Activated CD4-positive, alpha-beta T cell treated with anti-CD3 and anti-CD28 coated beads, Interleukin-2, Interleukin-4, amounts not matched to agents 100 ng/mL and 50 ng/mL, durations not matched to agents 16 hours and 8 hours (primary cell): ENCODE measurements around the gene SPTBN4.
A peak's percentile ranks its signal among the peaks of the same experiment; 100 is the strongest.
"Not testable (repeated sequence)": the region's sequence is repeated elsewhere in the genome, so short reads cannot be mapped to it uniquely, and the experiment has no call there.

Experiments
- DNase-seq: peaks from one replicate; pipeline ENCODE4 v3.0.0-alpha.2; 2020; ENCODE audit warnings: low spot score

SPTBN4 gene

DNA sequence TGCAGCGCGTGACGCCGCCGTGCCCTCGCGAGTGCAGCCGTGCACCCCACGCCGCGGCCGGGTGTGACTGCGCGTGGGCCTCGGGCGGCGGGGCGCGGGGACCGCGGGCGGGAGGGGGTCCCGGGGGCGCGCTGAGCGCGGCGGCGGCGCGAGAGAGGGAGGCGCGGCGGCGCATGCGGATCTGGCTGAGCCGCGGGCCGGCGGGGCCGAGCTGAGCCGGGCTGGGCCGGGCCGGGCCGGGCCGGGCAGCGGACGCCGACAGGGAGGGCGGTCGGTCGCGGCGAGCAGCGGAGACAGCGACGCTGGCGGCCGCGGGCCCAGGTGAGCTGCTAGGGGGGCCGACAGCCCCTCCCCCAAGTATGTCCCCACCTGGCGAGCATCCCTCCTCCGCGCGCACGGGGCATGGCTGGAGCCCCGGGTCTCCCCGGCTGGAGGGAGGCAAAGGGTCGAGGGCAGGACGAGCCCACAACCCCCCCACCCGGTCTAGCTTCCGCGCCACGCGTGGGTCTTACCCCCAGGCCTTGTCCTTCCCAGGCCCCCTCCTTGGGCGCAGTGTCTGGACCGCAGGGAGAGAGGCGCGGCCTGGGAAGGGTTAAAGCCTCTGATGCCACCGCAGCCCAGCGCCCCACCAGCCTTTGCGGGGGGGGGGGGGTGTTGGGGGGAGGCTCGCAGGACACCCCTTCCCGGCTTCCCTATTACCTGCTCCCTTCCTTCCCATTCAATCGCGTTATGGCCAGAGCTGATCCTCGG is at the start of gene SPTBN4:
Gene SPTBN4, plus strand, starts transcription at position 17 of the 750 bp plus-strand sequence. CDS start 5,621 bp downstream, outside the sequence.
- DNase-seq, result no peak

DNA sequence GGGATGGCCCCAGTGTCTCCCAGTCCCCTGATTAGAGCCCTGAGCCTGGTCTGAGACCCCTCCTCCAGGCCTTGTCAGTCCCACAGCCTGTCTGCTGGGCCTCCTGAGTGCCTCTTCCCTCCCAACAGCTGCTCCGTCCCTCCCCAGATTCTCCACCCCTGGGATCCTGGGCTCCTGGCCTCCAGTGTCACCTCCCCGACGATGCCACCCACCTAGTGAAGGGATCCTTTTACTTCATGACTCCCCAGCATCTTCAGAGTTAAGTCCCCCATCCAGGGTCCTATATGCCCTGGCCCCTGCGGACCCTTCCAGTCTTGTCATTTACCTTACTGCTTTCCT is 49.2 kb upstream of the SPTBN4 start:
- no peak for DNase-seq

- DNase-seq, result no peak
Measured at GRCh38 chr19:40418040-40418439, 48.8 kb upstream of the SPTBN4 start.

DNA sequence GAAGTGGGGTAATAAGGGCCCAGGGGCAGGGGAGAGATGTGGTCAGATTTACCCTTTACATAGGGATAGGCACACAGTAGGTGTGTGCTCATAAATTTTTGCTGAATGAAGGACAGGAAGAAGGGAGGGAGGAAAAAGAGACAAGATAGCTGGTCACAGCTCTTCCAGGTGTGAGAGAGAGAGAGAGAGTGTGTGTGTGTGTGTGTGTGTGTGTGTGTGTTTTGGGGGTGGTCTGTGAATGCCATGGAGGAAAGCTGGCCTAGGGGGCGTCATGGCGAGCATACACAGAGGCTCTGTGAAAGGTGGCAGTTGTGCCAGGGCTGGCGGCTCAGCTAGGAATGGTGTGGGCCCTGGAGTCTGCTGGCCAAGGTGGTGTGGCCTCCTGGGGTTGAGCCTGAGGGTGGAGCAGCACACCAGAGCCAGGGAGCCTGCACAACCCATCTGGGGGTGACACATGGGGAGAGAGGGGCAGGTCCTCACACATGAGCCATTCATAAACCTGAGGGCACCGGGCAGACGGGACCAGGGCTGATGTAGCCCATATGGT is 47.7 kb upstream of the SPTBN4 start:
- DNase-seq, result no peak

- DNase-seq, result no peak
Measured at GRCh38 chr19:40419780-40420179, 47.0 kb upstream of the SPTBN4 start.

GRCh38 chr19:40420451-40420765 is 46.4 kb upstream of the SPTBN4 start:
- DNase-seq, result no peak

DNA sequence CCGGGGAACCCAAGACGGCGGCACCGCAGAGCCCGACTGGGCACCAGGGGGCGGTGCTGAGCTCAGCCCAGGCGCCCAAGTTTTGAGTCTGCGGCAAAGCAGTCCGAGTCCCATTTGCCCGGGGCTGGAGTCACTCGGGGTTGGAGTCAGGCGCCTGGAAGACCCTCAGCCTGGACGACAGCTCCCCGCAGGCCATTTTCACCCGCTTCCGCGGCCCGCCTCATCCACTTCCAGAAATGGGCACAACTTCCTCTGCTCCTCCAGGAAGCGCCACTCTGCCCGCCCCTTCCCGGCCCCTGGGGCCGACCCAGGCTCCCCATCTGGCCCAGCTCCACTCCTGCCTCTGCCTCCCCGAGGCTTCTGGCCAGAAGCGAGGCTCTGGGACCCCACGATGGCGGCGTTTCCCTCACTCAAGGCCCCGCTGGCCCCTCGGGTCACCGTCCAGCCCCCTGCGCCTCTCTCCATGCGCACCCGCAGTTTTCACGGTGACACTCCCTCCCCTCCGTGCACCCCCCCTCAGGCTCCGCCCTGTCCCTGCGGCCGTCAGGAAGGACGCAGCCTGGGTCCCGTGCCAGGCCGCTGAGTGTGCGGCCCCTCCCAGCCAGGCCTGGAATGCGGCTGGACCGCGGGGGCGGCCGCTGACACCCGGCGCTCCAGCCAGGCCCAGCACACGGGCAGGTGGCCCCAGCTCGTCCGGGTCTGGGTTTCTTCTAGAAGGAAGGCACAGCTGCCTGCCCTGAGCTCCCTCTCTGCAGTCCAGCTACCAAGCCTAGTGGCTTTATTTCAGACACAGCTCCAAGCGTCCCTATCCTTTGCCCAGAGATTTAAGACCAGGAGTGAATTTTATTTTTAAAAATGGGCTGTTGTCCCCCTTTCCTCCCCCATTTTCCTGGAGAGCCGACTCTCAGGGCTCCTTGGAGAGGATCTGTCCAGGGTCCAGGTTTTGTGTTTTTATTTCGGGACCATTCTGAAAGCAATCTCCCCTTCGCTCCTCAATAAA is 45.7 kb upstream of the SPTBN4 start:
- DNase-seq, result peak; percentile 77

GRCh38 chr19:40421993-40422747 is 44.6 kb upstream of the SPTBN4 start:
- DNase-seq, result no peak

- DNase-seq, result no peak
Measured at GRCh38 chr19:40422748-40423566, 43.8 kb upstream of the SPTBN4 start.

- no peak for DNase-seq
Measured at GRCh38 chr19:40423938-40424337, 42.9 kb upstream of the SPTBN4 start.

GRCh38 chr19:40424637-40425449 is 42.0 kb upstream of the SPTBN4 start:
- no peak for DNase-seq

DNA sequence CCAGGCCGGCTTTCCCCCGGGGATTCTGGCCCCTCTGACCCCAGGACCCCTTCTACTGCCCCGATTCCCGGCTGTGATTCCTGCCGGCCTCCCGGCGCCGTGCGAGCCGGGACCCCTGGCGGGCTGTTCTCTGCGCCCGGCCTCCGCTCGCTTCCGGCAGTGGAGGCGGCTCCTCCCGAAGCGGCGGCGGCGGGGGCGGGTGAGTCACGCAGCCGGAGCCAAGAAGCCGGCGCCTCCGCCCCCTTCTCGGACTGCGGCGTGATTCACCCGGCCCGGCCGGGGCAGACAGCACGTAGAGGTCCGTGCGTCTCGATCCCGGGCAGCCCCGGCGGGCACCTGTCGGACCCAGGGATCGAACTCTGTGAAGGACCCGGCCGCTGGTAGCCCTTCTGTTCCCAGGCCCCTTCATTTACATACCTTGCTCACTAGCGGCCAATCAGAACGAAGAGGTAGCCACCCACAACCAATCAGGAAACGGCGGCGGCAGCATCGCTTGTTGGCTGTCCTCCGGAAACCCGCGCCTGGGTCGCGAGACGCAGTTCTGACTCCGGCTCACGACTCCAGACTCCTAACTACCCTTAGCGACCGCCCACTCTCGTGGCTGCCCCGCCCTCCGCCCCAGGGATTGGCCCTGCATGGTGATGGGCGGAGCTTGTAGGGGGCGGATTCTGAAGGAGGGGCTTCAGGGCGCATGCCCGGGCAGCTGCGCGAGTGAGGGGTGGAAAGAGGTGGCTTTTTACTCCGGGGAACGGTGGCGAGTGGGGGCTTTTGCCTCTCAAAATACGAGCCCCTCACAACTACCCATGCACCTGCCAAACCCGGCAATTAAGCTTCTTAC is 41.1 kb upstream of the SPTBN4 start, which contains the start of gene SERTAD1:
Gene SERTAD1, minus strand, starts transcription at position 543 of the 838 bp plus-strand sequence. CDS start 2,446 bp downstream, outside the sequence.
- DNase-seq, result peak; percentile 100

GRCh38 chr19:40428197-40428596 is 38.6 kb upstream of the SPTBN4 start:
- not testable (repeated sequence) for DNase-seq

DNA sequence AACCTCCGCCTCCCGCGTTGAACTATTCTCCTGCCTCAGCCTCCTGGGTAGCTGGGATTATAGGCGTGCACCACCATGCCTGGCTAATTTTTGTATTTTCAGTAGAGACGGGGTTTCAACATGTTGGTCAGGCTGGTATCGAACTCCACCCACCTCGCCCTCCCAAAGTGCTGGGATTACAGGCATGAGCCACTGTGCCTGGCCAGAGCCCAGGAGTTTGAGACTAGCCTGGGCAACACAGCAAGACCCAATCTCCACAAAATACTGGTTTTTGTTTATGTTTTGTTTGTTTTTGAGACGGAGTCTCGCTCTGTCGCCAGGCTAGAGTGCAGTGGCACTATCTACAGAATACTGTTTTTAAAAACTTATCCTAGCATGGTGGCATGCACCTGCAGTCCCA is 36.6 kb upstream of the SPTBN4 start:
- not testable (repeated sequence) for DNase-seq

GRCh38 chr19:40431698-40432097 is 35.1 kb upstream of the SPTBN4 start:
- DNase-seq, result no peak

- not testable (repeated sequence) for DNase-seq
Measured at GRCh38 chr19:40432760-40433159, 34.0 kb upstream of the SPTBN4 start.

GRCh38 chr19:40433391-40434216 is 33.2 kb upstream of the SPTBN4 start:
- peak; percentile 30 for DNase-seq

DNA sequence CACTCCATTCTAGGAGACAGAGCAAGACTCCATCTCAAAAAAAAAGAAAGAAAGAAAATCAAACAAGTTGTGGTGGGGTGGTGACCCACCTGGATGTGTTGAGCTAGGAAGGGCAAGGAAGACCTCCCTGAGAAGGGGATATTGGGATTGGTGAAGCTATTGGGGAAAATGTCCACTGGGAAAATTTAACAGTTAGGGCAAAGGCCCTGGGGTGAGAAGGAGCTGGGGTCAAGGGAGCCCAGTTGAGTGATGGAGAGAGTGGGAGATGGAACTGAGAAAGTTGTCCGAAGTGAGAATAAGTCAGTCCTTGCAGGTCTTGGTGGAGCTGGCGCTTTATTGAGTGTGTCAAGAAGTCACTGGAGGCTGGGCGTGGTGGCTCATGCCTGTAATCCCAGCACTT is 28.5 kb upstream of the SPTBN4 start:
- DNase-seq, result no peak
